Stromal cell of bone marrow (primary cell): ENCODE data around the gene SERPINH1.
"Not testable (repeated sequence)": the region's sequence is repeated elsewhere in the genome, so short reads cannot be mapped to it uniquely, and the experiment has no call there.

Source experiments
- DNase-seq: peaks from one replicate; pipeline ENCODE4 v3.0.0-alpha.2; 2012; ENCODE audit warnings: low read depth

Gene SERPINH1

GRCh38 chr11:75574698-75575602 lies 12.9 kb downstream of the SERPINH1 start:
- DNase-seq = no peak

GRCh38 chr11:75576017-75576416 lies 14.0 kb downstream of the SERPINH1 start:
- no peak for DNase-seq

- DNase-seq = no peak
These were observed 14.5 kb downstream of the SERPINH1 start for GRCh38 chr11:75576499-75576918.

- no peak for DNase-seq
These were observed 15.2 kb downstream of the SERPINH1 start for GRCh38 chr11:75577207-75577606.

GRCh38 chr11:75578977-75579376 lies 16.9 kb downstream of the SERPINH1 start:
- no peak for DNase-seq

- no peak for DNase-seq
These were observed 17.8 kb downstream of the SERPINH1 start for GRCh38 chr11:75579841-75580240.

- DNase-seq = no peak
These were observed 20.4 kb downstream of the SERPINH1 start for GRCh38 chr11:75582506-75582894.

GRCh38 chr11:75582895-75583717 lies 21.1 kb downstream of the SERPINH1 start:
- no peak for DNase-seq

- DNase-seq = no peak
These were observed 21.9 kb downstream of the SERPINH1 start for GRCh38 chr11:75583718-75584658.

- not testable (repeated sequence) for DNase-seq
These were observed 22.7 kb downstream of the SERPINH1 start for GRCh38 chr11:75584659-75585292.

GRCh38 chr11:75585293-75585670 lies 23.2 kb downstream of the SERPINH1 start:
- DNase-seq = no peak

- DNase-seq = no peak
These were observed 24.3 kb downstream of the SERPINH1 start for GRCh38 chr11:75586395-75586794.

GRCh38 chr11:75588051-75588481 lies 26.0 kb downstream of the SERPINH1 start:
- no peak for DNase-seq

- DNase-seq = no peak
These were observed 27.0 kb downstream of the SERPINH1 start for GRCh38 chr11:75589051-75589450.

GRCh38 chr11:75589933-75590332 lies 27.9 kb downstream of the SERPINH1 start:
- DNase-seq = no peak

- no peak for DNase-seq
These were observed 29.3 kb downstream of the SERPINH1 start for GRCh38 chr11:75591371-75591770.

- no peak for DNase-seq
These were observed 29.9 kb downstream of the SERPINH1 start for GRCh38 chr11:75591966-75592365.

GRCh38 chr11:75592715-75593114 lies 30.7 kb downstream of the SERPINH1 start:
- DNase-seq = no peak

- DNase-seq = no peak
These were observed 31.3 kb downstream of the SERPINH1 start for GRCh38 chr11:75593286-75593915.

- no peak for DNase-seq
These were observed 32.2 kb downstream of the SERPINH1 start for GRCh38 chr11:75594211-75594610.

GRCh38 chr11:75595429-75595828 lies 33.4 kb downstream of the SERPINH1 start:
- DNase-seq = no peak
